NCI-H2196 treated with DMSO at 0.1 percent for 48 hours (cell line): Measurements from ENCODE around the gene CALHM5.
"Not testable (repeated sequence)": the region's sequence is repeated elsewhere in the genome, so short reads cannot be mapped to it uniquely, and the experiment has no call there.

Source experiments
- DNase-seq: peaks from one replicate; lab custom pipeline; 2025; ENCODE audit not compliant: unreplicated experiment; lab: John Stamatoyannopoulos, UW

CALHM5 gene

GRCh38 chr6:116511424-116512110, at the start of gene CALHM5:
Gene CALHM5 (plus strand): TSS chr6:116511639. CDS start chr6:116511697, 58 bp downstream.
- DNase-seq = no peak

- no peak for DNase-seq
Observed at GRCh38 chr6:116461932-116462885, 49.2 kb upstream of the CALHM5 start.

- DNase-seq = no peak
Observed at GRCh38 chr6:116463301-116463700, 48.1 kb upstream of the CALHM5 start.

- DNase-seq = no peak
Observed at GRCh38 chr6:116465246-116465645, 46.2 kb upstream of the CALHM5 start.

GRCh38 chr6:116467096-116467495, 44.3 kb upstream of the CALHM5 start:
- DNase-seq = no peak

- DNase-seq = no peak
Observed at GRCh38 chr6:116467514-116467913, 43.9 kb upstream of the CALHM5 start.

- DNase-seq = no peak
Observed at GRCh38 chr6:116468293-116468692, 43.1 kb upstream of the CALHM5 start.

GRCh38 chr6:116471531-116471930, 39.9 kb upstream of the CALHM5 start:
- no peak for DNase-seq

GRCh38 chr6:116472706-116473105, 38.7 kb upstream of the CALHM5 start:
- no peak for DNase-seq

GRCh38 chr6:116475141-116475540, 36.3 kb upstream of the CALHM5 start:
- DNase-seq = no peak

- DNase-seq = no peak
Observed at GRCh38 chr6:116476002-116476678, 35.3 kb upstream of the CALHM5 start.

- DNase-seq = no peak
Observed at GRCh38 chr6:116482780-116483179, 28.7 kb upstream of the CALHM5 start.

- DNase-seq = no peak
Observed at GRCh38 chr6:116483616-116484015, 27.8 kb upstream of the CALHM5 start.

- DNase-seq = no peak
Observed at GRCh38 chr6:116485559-116486184, 25.8 kb upstream of the CALHM5 start.

GRCh38 chr6:116491610-116492330, 19.7 kb upstream of the CALHM5 start:
- DNase-seq = no peak

- no peak for DNase-seq
Observed at GRCh38 chr6:116492331-116493067, 18.9 kb upstream of the CALHM5 start.

GRCh38 chr6:116495161-116495560, 16.3 kb upstream of the CALHM5 start:
- not testable (repeated sequence) for DNase-seq

GRCh38 chr6:116497113-116497676, 14.2 kb upstream of the CALHM5 start:
- DNase-seq = no peak

GRCh38 chr6:116500969-116501433, 10.4 kb upstream of the CALHM5 start:
- DNase-seq = no peak
